GM12892 (cell line): ENCODE measurements around the gene DSCAML1.

Experiments used
- POLR2A ChIP-seq: IDR thresholded peaks from 2 replicates; pipeline ENCODE4 v1.6.1; 2011; ENCODE audit warnings: low read depth, low read length, control low read depth
- POLR2AphosphoS5 ChIP-seq: IDR thresholded peaks from 2 replicates; pipeline ENCODE4 v1.6.1; 2011; ENCODE audit warnings: low read depth, low read length, control low read depth
- TAF1 ChIP-seq: IDR thresholded peaks from 2 replicates; pipeline ENCODE4 v1.6.1; 2011; ENCODE audit warnings: low read depth, mild to moderate bottlenecking, control low read depth, low read length, borderline replicate concordance

DNA sequence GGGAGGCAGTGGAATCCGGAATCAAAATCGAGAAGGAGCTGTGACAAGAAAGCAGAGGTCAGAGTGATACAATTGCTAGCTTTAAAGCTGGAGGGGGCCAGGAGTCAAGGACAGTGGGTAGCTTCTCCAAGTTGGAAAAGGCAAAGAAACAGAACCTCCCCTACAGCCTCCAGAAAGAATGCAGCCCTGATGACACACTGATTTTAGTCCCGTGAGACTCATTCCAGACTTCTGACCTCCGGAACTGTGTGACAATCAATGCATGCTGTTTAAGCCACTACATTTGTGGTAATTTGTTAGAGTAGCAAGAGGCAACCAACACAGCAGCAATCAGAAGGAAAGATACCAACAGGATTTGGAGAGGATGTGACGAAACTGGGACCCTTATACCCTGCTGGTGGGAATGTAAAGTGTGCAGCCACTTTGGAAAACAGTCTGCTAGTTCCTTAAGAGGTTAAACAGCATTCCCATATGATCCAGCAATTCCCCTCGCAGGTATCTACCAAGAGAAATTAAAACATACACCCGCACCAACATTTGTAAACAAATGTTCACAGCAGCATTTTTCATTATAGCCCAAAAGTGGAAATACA, 66.7 kb downstream of the DSCAML1 start:
- TF ChIP-seq TAF1 (no peak), POLR2AphosphoS5 (no peak), POLR2A (no peak)
